Hepatic stellate cell (primary cell): ENCODE measurements around the gene HDGFL3.
"Not testable (repeated sequence)": the region's sequence is repeated elsewhere in the genome, so short reads cannot be mapped to it uniquely, and the experiment has no call there.

ENCODE experiments used
- DNase-seq: peaks from one replicate; pipeline ENCODE4 v3.0.0; 2011; ENCODE audit warnings: low spot score

Gene HDGFL3

DNA sequence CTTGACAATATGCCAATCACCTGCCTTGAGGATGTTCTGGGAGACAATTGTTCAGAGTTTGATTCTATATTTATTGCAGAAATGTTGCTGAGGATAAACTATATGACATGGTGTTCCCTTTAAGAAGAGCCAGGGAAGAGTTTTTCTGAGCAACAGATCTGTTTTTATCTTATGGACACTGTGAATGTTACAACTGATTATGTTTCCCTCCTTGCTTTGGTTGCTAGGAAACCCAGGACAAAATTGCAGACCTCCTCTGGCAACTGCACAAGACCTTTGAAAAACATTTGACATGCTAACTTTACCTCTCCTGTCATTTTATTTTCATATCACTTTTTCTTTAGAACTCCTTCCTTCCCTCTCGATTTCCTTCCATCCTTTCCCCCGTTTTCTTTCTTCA is 108.3 kb downstream of the HDGFL3 start:
- no peak for DNase-seq

DNA sequence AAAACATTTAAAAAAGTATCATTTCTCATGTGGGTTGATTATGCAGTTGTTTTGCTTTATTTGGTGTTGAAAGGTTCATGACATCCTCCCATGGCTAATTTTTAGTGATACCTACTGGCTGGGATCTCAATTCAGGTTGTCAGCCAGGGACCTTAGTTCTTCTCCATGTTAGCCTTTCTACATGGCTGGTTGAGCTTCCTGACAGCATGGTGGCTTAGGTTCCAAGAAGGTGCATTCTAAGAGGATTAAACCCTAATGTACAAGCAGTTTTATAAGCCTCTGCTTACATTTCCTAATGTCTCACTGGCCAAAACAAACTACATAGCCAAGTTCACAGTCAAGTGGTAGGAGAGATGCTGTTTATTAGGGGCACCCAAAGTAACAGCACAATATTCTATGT is 109.5 kb downstream of the HDGFL3 start:
- DNase-seq: no peak

- no peak for DNase-seq
These were observed 113.0 kb downstream of the HDGFL3 start for GRCh38 chr15:83094583-83094982.

- DNase-seq: no peak
These were observed 115.2 kb downstream of the HDGFL3 start for GRCh38 chr15:83092309-83092976.

GRCh38 chr15:83091965-83092308 is 115.7 kb downstream of the HDGFL3 start:
- DNase-seq: not testable (repeated sequence)

- no peak for DNase-seq
These were observed 117.2 kb downstream of the HDGFL3 start for GRCh38 chr15:83090465-83090864.

GRCh38 chr15:83088876-83089275 is 118.7 kb downstream of the HDGFL3 start:
- no peak for DNase-seq

DNA sequence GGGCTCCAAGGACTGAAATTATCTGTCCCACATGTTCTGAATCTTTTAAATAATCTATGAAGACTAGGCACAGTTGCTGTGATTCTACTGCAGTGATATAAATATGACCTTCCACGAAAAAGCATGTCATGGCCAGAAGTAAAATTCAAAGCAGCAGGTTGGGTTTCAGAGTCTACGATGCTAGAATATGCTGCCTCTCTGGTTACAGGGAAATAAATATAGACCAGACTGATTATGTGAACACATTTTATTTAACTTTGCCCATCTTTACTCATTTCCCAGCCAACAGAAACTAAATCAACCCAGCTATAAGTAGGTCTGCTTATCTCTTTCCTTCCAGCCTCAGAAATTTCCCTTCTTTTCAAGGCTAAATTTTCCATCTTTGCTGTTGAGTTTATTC is 120.0 kb downstream of the HDGFL3 start:
- no peak for DNase-seq

DNA sequence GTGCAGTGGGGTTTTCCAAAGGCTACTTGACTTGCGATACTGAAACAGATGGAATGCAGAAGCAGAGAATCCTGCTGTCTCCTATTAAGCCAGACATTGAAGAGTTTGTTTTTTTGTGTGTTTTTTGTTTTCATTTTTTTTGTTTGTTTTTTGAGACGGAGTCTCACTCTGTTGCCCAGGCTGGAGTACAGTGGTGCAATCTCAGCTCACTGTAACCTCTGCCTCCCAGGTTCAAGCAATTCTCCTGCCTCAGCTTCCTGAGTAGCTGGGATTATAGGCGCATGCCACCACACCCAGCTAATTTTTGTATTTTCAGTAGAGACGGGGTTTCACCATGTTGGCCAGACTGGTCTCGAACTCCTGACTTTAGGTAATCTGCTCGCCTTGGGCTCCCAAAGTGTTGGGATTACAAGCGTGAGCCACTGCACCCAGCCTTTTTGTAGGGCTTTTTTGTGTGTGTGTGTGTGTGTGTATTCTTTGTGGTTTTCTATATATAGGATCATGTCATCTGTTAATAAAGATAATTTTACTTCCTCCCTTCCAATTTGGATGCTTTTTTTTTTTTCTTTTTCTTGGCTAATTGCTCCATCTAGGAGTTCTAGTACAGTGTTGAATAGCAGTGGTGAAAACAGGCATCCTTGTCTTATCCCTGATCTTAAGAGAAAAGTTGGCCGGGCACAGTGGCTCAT is 121.6 kb downstream of the HDGFL3 start:
- DNase-seq: not testable (repeated sequence)

GRCh38 chr15:83085461-83085860 is 122.2 kb downstream of the HDGFL3 start:
- not testable (repeated sequence) for DNase-seq

GRCh38 chr15:83082730-83083386 is 124.8 kb downstream of the HDGFL3 start:
- DNase-seq: no peak

DNA sequence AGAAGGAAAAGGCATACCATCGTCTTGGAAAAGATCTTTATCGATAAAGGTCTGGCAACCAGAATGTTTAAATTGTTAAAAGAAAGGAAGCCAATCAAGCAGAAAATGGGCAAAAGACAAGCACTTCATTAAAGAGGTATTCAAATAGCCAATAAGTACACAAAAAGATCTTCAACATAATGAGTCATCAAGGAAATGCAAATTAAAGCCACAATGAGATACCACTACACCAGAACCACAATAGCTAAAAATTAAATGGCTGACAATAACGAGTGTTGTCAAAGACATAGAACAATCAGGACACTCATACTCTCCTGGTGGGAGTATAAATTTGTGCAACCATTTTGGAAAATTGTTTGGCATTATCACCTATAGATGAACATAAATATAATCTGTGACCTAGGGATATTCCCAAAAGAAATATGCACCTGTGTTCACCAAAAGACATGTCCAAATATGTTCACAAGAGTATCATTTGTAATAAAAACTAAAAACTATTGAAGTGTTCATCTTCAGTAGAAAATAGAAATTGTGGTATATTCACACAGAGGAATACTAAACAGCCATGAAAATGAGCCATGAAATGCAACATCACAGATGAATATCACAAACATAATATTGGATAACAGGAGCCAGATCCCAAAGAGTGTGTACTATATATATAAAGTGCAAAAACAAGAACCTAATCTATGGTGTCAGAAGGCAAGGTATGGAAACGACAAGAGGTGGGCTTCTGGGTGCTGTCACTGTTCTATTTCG is 126.2 kb downstream of the HDGFL3 start:
- DNase-seq: no peak

DNA sequence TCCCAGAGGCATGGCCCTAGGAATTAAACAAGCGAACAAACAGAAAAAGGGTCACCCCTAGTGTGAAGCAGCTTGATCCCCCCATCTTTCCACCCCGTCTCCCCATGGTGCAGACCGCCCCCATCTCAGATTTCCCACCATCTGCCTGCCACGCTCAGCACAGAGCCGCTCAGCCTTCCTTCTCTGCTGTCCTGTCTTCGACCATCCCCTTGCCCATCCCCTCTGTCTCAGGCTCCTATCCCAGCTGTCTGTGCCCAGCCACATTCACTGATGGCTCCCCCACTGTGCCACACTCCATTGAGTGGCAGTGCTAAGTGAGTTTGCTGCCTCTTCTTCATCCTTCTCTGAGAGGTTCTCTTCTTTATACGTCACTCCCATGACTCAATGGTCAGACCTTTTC is 128.9 kb downstream of the HDGFL3 start:
- no peak for DNase-seq
